Fibroblast of peridontal ligament (primary cell): Measurements from ENCODE around the gene ANKMY2.
"Not testable (repeated sequence)": the region's sequence is repeated elsewhere in the genome, so short reads cannot be mapped to it uniquely, and the experiment has no call there.

Experiments
- DNase-seq: peaks from one replicate; pipeline ENCODE4 v3.0.0-alpha.2; 2010; ENCODE audit errors: extremely low read depth

ANKMY2 gene

DNA sequence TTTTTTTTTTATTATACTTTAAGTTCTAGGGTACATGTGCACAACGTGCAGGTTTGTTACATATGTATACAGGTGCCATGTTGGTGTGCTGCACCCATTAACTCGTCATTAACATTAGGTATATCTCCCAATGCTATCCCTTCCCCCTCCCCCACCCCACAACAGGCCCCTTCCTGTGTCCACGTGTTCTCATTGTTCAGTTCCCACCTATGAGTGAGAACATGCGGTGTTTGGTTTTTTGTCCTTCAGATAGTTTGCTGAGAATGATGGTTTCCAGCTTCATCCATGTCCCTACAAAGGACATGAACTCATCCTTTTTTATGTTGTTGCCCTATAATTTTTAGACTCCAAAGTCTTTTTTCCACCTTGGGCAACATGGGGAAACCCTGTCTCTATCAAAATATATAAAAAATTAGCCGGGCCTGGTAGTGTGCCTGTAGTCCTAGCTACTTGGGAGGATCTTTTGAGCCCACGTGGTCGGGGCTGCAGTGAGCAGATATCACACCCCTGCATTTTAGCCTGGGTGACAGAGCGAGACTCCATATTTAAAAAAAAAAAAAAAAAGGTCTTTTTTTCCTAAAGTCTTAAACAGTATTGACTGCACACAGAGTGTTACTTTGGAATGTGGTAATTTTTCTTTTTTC lies 14.4 kb upstream of the ANKMY2 start:
- not testable (repeated sequence) for DNase-seq

GRCh38 chr7:16657656-16658279 lies 12.2 kb upstream of the ANKMY2 start:
- DNase-seq, result peak; percentile 96

DNA sequence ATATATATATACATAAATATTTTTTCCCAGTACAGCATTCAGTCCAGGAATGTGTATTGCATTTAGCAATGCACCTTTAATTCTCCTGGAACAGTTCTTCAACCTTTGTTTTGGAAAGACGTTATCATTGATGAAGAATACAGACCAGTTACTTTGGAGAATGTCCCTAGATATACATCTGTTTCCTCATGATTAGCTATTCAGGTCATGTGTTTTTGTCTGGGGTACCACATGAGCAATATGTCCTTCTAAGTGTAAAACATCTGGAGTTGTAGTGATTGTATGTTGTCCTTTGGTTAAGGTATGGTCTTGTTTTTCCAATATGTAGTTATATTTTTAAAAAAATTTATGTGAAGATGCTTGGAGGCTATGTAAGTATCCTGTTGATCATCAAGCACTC lies 10.6 kb upstream of the ANKMY2 start:
- DNase-seq, result no peak

- DNase-seq, result no peak
Observed at GRCh38 chr7:16655394-16655793, 9.8 kb upstream of the ANKMY2 start.

- no peak for DNase-seq
Observed at GRCh38 chr7:16652888-16653287, 7.3 kb upstream of the ANKMY2 start.

- DNase-seq, result no peak
Observed at GRCh38 chr7:16652240-16652583, 6.7 kb upstream of the ANKMY2 start.

DNA sequence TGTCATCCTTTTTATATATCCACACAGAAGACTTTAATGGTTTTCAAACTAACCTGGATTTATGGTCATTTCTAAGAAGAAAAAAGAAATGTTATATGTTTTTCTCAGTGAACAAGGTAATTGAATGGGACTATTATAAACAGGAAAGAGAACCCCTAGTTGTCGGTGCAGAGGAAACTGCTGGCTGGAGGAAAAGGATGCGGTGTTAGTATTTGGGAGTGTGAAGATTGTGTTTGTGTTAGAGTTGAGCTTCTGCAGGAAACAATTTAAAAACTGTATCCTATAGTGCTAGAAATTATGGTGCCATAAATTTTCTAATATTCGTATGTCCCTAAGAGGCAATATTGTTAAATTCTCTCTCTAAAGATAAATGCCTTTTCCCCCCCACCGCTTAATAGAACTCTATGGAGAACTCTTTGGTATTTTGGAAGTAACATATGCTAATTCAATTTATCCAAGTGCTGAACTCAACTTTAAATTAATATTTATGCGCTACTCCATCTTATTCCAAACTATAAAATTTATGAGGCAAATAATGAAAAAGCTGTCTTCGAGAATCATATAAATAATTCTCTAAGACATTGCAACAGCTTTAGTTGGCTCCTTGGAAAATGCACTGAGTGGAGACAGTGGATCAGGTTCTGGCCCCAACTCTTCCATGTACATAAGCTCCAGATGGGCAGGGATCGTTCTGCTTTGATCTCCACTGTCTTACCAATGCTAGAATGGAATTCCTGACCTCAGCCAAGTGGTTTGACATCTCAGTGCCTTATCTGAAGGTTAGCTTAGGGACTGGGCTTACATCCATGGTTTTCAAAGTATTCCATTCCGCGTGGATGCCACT lies 6.1 kb upstream of the ANKMY2 start:
- no peak for DNase-seq

DNA sequence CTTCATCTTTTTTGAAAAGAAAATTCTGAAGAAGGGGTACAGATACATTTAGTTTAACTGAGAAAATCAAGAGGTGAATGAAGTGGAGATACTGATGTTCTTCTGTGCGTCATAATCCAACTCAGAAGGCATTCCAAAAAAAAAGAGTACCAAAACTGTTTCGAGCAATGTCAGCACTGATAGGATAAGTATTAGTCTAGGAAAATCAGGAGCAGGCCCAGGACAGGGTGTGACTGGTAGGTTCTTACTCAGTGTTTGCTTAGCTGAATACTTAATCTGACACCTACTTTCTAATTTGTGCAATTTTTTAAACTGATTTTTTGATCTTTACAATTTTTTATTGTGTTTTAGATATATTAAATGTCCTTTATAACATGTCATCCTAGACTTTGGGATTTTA lies 4.7 kb upstream of the ANKMY2 start:
- no peak for DNase-seq

DNA sequence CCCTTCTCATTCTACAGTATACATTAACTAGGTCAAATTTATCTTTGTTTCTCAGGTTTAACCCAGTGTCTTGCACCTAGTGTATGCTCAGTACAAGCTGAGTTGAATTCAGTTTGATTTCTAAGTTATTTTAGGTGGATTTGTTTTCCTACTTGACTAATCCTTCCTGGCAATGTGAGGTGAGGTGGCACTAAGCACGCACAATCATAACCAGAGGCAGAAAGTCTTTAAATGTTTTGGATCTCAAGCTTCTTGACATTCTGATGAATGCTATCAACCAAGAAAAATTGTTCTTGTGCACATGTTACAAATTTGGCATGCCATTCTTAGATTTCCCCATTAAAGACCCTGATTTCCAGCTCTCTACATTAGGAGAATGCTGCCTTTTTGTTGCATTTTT lies 3.6 kb upstream of the ANKMY2 start:
- DNase-seq, result no peak

DNA sequence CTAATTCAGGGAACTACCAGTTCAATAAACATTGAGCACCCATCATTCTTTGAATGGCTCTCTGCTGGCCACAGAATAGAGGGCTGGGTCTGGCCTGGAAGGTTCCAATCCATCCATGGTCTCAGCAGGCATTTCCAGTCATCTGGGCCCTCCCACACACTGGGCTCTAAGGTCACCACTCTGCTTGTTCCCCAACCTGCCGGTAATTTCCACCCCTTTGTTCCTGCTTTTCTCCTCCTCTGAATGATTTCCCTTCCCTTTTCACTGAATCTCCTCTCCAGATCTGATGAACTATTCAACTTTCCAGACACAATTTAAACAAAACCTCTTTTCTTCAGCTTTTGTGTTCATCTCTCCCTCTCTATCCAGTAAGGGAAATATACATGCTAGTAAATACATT lies 3.0 kb upstream of the ANKMY2 start:
- DNase-seq, result no peak

DNA sequence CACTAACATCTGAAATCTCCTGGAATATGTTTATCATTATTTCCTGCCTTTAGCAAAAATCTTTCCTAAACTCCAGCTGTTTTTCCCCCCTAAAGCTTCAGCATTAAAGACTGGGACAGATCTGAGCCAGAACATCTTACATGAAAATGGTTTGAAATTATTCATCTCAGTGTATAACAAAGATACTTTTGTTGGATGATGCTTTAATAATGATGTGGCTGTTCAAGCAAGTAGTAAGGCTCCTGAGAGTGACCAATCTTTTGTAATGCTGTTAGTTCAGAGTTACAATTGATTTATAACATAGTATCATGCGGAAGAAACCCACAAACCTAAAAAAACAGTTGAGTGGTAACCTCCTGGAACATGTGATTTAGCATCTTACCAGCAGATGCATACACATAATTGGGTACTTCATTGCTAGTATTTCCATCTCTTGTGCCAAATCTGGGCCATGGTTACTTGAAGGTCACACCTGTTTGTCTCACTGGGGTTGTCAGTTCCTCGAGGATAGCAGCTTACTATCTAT lies 1.9 kb upstream of the ANKMY2 start:
- no peak for DNase-seq

DNA sequence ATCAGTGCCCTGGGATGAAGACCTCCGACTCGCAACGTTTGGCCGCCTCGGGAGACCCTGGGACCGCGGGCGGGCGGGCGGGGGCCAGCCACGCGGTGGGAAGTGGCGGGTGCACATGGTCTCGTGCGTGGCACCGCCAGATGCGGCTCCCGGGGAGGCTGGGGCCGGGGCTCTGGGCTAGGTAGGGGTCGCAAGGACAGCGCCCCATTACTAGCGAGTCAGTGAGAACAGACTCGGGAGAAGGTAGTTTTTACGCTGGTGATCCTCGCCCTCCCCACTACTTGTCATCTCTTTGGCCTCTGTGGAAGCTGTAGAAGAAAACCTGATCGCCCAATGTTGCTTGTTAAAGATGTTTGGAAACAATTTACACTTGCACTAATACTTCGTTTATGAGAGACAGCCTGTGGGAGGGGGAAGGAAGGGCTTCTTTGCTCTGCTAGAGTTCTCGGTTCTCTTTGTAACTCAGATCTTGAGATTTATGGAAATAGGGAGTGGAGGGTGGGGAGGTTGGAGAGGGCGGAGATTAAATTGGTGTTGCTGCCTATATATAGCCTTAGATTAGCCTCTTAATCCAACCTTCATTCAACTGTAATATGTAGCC lies 1.0 kb upstream of the ANKMY2 start:
- no peak for DNase-seq

- DNase-seq, result peak; percentile 52
Observed at GRCh38 chr7:16644636-16645592, 640 bp downstream of the ANKMY2 start.

- DNase-seq, result no peak
Observed at GRCh38 chr7:16644157-16644556, 1.4 kb downstream of the ANKMY2 start.

DNA sequence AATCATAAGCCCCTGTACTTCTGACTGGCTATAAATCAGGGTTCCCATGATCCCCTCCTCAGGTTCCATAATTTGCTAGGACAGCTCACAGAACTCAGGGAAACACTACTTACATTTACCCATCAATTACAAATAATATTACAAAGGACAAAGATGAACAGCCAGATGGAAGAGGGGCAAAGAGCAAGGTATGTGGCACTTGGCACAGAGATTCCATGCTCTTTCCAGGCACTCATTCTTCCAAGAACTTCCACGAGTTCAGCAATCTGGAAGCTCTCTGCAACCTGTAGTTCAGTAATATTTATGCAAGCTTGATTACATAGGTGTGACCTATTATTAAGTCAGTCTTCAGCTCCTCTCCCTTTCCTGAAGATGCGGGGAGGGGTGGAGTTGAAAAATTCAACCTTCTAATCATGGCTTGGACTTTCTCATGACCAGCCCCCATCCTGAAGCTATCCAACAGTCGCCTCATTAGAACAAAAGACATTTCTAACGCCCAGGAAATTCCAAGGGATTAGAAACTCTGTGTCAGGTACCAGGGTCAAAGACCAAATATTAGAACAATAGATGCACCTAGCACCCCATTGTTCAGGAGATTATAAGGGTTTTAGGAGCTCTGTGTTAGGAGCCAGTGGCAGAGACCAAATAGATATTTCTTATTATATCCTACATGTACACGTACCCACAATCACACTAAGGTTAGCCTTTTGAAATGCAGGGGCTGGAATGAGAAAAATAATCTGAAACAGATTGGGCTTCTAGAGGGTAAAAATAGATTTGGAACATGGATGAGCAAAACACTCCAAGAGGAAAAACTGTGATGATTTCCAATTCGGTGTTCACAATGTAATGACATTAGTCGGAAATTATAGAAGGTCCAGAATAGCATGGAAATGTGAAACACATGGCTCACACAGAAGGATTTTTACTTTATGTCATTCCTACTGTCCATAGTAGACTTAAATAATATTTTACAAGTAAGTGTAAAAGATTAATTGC lies 7.0 kb downstream of the ANKMY2 start:
- DNase-seq, result peak; percentile 47

GRCh38 chr7:16637379-16637778 lies 8.2 kb downstream of the ANKMY2 start:
- peak; percentile 84 for DNase-seq

- peak; percentile 97 for DNase-seq
Observed at GRCh38 chr7:16636555-16637101, 8.9 kb downstream of the ANKMY2 start.

GRCh38 chr7:16634271-16634738 lies 11.2 kb downstream of the ANKMY2 start:
- DNase-seq, result peak; percentile 76

DNA sequence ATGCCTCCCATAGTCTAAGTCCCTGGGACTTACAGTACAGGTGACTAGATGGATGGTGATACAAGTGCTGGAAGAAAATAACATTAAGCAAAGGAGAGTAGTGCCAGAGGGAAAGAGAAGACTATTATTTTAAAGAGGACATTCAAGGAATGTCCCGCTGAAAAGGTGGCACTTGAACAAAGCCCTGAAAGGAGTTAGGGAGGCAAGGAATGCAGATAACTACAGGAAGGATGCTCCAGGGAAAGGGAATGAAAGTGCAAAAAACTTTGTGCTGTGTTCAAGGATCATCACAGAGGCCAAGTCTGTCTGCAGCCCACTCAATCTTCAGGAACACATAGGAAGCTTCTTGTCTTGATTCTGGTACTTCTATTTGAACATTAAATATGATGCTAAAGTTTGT lies 14.9 kb downstream of the ANKMY2 start:
- no peak for DNase-seq

DNA sequence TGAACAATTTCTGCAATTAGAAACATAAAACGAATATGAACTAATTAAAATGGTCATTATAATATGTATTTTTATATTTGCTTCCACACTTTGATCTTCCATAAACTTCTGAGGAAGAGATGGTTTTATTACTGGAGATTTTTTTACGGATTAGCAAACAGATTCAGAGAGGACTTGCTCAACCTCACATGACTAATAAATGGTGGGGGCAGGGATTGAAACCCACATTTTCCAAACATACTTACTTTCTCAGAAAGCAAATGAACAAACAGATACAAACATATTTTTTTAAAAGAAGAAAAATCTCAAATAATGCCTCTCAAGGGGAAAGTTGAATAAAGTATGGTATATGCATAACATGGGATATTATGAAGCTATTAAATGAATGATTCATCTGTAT lies 18.3 kb downstream of the ANKMY2 start:
- no peak for DNase-seq
